Fibroblast of upper back skin (primary cell): ENCODE data around the gene ADK.

Experiments
- DNase-seq: peaks from one replicate; pipeline ENCODE4 v3.0.0-alpha.2; 2013

ADK gene

DNA sequence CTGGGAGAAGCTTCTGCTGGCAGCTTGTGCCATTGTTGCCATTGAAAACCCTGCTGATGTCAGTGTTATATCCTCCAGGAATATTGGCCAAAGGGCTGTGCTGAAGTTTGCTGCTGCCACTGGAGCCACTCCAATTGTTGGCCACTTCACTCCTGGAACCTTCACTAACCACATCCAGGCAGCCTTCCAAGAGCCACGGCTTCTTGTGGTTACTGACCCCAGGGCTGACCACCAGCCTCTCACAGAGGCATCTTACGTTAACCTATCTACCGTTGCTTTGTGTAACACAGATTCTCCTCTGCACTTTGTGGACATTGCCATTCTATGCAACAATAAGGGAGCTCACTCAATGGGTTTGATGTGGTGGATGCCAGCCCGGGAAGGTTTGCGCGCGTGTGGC lies 220.7 kb downstream of the ADK start:
- peak; percentile 43 for DNase-seq

DNA sequence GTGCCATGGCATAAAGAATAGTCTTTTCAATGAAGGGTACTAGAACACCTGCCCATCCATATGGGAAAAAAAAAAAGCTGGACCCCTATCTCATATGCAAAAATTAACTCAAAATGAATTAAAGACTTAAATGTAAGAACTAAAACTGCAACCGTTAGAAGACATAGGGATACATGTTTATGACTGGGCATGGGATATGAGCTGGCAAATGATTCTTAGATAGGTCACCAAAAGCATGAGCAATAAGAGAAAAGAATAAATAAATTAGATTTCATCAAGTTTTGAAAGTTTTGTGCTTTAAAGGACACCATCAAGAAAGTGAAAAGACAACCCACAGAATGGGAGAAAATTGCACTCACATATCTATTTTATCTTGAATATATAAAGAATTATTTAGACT lies 222.0 kb downstream of the ADK start:
- no peak for DNase-seq

DNA sequence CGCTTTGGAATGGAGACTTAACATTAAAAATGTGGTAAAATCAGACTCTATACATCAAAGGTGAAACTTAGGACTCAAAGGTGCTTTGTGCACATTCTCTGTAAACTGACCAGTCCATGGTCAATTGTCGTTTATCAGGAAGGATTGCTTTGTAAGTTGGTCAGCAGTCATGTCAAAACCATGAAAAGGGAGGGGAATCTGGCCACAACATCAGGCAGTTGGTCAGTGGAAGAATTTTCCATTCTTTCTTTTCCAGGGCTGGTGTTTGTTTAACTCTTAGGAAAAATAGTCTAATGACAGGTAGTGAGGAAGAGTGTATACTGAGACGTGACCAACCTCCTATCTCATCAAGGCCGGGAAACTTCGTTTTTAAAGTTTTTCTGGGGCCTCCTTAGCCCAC lies 226.5 kb downstream of the ADK start:
- no peak for DNase-seq

DNA sequence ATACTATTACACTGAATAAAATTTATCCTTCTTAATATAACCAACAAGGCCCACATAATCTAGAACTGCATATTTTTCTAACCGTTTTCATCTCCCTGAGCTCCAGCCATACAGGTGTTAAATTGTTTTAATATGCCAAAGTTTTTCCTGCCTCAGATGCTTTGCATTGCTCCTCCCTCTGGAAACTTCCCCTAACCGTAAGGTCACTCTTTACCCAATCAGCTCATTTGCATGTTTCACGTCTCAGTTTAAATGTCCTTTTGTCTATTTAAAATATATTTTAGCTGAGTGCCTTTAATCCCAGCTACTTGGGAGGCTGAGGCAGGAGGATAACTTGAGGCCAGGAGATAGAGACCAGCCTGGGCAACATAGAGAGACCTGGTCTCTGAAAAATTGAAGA lies 228.5 kb downstream of the ADK start:
- DNase-seq = no peak

DNA sequence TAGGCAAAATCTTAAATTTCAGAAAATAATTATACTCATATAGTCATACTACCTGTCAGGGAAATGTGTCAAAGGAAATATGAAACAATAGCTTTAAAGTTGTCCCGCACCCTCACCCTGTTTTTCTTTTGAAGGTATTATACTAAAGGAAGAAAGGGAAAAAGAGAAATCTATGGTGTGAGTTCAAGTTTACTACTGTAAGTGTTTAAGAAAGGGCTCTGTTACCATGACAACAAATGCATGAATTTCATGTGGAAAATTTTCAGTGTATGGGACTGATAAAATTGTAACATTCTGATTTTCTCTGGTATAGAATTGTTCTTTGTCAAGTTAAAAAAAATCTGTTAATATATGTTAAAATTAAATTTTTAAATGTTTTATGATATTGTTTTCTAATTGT lies 229.8 kb downstream of the ADK start:
- no peak for DNase-seq

DNA sequence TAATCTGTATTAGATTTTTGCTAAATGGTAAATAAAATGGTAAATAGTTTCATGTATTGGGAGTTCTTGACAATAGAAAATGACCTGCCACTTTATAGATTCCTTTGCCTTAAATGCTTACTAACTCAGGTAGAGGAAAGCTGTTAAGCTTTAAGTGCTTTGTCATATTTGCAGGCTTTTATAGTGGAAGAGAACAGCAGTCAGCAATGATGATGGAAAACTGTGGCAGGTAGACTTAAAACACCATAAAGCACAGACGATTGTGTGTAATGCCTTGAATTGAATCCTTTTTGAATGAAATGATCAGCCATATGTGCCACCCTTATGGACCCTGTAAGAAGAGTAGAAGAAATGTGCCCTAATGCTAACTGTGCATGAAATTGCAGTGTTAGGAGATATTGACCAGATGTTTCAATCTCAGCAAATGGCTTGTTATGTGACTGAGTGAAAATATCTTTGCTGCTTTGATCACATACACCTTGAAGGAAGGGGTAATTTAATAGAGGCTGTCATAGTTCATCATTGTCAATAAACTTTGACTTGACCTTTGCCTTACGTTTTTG lies 230.4 kb downstream of the ADK start:
- no peak for DNase-seq

DNA sequence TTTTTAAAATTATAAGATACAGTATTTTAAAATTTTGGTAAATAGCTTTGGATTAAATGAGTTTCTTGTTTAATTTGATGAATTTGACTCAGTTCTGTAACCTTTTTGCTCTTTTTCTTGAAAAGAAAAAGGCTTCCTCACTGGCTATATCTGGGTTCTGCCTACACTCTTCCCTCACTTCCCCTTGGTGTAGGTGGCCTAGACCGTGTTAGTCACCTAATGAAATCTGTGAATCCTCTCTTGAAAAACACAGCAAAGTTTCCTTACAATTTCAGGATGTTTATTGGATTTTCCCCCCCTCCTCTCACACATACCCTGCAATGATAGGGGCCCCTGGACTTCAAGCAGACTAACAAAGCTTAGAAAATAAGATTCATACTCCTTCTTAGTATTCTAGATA lies 231.6 kb downstream of the ADK start:
- DNase-seq = no peak

DNA sequence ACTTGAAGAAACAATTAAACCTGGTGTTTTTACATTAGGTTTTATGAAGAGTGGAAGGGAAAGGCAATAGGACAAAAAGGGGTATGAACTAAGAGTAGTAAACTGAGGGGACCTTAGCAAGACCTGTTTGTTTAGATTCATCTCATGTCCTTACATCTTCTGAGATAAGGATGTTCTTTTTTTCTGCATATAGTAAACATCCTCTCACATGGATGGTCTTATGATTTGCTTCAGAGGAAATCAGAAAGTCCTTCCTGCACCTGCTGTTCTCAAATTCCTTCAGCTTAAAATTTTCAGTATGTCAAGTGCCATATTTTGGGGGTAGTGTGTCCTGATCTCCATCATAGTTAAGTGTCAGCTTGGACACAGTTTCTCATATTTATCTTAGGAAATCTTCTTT lies 232.6 kb downstream of the ADK start:
- DNase-seq = no peak

DNA sequence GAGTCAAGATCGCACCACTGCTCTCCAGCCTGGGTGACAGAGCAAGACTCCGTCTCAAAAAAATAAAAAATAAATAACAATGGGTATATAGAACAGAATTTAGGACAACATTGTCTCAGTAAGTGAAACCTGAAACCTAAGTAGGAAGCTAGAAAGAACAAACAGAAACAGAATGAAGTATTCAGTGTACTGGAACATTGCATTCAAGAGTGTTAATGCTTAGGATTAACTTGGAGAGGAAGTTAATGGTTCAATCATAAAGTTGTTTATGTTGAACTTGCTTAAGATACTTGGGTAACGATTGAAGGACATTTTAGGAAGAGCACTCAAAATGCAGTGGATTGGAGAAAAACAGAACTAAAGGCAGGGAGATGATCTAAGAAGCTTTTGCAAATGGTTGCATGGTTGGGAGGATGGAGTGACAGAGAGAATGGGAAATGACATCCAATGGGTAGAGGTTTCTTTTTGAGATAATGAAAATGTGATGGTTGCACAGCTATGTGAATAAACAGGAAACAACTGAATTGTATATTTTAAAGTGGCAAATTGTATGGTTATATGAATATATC lies 233.7 kb downstream of the ADK start:
- DNase-seq = no peak

DNA sequence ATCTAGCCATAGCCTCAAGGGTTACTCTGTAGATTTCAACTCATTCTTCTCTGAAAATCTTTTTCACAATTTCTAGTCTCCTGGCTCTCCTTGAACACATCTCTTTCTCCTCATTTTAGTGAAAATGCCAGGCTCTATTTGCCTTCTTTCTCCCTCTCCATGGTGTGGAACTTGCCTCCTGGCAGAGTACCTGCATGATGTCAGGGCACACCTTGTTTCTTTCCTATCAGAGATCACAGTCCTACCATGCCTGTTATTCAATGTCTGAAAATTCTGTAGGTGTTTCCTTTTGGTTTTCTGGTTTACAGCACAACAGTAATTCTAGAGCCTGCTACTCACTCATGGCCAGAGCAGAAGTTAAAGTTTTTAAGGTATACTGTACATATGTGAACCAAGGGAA lies 237.8 kb downstream of the ADK start:
- DNase-seq = no peak

DNA sequence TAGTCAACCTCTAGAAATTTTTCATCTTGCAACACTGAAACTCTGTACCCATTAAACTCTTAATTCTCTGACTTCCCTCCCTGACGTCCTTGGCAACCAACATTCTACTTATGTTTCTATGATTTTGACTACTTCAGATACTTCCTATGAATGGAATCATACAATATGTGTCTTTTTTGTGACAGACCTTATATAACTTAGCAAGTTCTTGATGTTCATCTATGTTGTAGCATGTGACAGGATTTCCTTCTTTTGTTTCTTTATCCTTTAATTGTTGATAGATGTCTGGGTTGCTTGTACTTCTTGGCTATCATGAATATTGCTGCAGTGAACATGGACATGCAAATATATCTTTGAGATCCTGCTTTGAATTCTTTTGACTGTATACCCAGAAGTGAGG lies 240.8 kb downstream of the ADK start:
- no peak for DNase-seq

DNA sequence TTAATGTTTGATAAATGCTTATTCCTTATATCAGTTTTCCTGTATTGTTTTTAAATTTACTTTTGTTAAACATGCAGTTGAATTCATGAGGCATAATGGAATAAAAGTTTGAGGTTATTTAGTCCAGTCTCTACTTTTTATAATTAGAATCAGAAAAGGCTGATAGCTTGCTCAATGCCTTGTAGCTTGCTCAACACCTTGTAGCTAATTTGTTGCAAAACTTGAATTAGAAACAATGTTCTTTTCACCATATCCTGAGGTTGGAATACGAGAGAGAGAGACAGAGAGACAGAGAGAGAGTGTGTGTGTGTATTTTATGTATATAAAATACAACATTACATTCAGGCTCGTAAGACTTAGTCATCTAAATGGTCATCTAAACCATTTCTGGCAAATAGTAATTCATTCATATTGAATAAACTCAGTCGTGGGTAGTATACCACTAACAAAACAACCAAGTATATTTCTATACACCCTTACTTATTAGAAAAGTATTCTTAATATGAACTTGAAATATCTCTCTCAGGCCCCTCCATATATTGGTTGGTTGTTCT lies 243.5 kb downstream of the ADK start:
- no peak for DNase-seq

DNA sequence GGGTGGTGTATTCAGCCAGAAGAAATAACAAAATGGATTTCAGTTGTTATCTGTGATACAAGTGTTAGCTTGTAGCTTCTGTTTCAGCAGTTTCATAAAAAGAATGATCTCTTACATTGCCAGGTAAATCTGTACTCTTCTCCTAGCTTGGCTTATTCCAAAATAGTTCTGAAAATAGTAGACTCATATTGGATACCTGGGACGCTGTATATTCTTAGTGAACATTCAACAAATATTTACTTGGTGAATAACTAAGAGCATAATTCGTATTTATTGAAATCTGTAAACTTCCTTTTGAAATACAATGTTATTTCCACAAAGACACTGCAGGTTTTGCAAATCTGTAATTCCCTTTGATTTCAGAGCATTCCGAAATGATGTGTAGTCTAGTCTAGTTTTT lies 249.2 kb downstream of the ADK start:
- no peak for DNase-seq

DNA sequence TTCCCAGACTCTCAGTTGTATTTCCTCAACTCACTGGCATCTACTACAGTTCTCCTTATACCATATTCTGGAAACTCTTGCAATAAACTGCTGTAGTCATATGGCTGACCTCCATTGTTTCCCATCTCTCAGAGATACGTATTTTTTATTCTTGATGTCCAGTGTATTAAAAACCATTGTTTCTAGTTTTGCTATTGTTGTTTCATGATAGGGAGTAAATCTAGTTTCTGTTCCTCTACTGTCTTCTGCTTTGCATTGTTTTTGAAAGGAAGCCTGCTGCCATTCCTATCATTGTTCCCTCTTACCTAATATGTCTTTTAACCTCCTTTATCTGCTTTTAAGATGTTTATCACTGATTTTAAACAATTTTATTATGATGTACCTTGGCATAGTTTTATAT lies 255.0 kb downstream of the ADK start:
- DNase-seq = no peak

DNA sequence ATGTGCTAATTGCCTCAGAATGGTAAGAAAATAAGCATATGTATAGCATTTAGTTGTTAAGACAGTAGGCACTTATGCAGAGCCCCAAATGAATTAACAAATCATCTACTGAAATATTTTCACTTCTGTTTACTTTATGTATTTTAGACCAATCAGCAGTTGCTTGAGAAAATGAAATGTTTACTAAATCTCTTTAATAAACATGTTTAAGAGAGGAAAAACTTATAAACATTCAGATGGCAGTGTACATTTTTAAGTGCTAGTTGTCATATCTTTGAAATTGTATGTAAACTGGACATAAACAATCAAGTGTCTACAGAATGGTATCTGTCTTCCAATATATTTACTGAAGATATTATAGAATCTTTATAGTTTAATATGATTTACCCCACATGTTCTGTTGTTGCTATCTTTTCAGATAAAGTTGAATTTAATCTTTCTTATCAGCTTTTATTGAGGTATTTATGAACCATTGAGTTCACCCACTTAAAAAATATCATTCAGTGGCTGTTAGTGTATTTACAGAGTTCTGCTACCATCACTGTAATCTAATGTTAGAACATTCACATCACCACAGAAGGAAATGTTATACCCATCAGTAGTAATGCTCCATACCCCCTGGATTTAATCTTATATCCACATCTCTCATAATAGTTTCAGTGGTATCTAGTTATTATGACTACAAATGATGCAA lies 264.3 kb downstream of the ADK start:
- DNase-seq = no peak

DNA sequence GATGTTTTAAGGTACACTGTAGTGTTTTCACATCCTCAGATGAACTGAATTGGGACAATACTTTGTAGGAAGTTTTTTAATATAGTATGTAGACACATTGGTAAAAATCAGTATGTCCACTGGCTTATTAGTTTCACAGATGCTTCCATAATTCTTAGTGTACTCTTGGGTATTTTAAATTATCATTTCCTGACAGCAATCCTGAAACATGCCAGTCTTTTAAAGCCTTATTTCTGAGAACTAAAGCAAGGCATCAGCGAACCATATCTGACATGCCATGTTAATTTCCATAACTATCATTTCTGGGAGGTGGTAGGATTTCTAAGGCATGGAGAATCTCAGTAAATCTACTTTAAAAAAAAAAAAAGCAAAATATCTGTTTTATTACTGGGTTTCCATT lies 266.4 kb downstream of the ADK start:
- DNase-seq = no peak

DNA sequence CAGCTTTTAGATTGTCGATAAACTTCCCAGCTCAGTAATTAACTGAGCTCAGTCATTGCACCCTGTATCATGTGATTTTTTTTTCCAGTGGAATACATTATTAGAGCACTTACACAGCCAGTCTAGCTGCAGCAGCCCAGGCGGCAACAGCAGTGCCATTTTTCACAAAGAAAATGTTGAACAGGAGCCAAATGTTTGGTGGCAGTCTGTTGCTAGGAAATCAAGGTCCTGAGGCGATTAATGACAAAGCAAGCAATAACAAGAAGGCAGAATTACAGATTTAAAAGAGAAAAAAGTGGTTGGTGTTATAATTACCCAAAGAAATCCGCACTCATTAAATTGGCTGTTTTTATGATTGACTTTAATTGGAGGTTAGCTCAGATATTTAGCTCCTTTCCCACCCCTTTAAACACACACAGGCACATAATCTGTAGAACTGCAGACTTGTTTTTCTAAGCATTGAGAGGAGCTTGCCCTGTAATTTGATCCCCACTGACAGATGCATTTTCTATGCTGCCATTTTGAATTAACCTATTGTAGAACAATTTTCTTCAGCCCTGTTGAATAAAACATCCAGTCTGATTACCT lies 267.4 kb downstream of the ADK start:
- no peak for DNase-seq

DNA sequence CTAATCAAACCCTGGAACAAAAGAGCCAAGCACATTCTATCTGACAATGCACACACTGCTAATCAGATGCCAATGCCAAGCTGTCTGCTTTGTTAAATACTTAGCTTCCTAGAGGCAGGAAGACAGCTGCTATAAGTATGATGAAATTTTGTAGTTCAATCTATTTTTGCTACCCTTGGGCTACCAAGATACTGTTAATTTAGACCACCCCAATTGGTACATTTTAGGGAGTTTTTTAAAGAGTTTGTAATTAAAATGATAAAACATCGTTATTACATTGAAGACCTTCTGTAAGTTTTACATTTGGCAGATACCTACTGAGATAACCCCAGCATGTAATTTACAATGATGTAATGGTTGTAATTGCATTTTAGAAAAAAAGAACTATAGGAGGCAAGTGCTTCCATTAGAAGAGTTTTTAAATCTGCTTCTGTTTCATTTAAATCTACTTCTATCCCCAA lies 268.5 kb downstream of the ADK start:
- no peak for DNase-seq

DNA sequence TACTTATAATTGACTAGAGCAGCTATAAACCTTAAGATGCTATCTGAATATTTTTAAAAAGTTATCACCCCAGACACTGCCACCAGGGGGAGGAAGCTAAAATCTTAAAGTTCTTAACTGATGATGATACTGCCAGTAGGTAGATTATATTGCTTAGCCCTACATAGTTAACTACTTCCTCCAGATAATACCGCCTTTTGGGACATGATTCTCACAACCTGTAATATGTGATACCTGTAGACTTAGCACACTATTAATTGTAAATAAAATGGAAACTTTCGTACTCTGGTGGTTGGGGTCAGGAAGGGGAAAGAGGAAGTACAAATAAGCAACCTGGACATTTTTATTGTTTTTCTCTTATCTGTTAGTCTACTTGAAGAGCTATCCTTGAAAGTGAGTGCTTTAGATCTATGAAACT lies 268.9 kb downstream of the ADK start:
- DNase-seq = peak; percentile 22

DNA sequence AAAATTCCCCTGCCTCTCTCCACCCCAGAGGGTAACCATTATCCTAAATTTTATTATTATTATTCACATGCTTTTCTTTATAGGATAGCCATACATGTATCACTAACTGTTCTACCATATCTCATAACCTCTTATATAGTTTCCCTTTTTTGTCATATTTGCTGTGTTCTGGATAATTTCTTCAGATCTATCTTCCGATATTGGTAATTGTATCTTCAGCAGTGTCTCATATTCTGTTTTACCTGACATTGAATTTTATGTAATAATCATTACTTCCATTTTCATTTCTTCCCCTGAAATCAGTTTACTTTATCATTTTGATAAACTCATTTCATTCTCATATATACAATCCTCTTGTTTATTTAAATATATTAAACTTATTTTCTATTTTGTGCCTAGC lies 273.5 kb downstream of the ADK start:
- no peak for DNase-seq

DNA sequence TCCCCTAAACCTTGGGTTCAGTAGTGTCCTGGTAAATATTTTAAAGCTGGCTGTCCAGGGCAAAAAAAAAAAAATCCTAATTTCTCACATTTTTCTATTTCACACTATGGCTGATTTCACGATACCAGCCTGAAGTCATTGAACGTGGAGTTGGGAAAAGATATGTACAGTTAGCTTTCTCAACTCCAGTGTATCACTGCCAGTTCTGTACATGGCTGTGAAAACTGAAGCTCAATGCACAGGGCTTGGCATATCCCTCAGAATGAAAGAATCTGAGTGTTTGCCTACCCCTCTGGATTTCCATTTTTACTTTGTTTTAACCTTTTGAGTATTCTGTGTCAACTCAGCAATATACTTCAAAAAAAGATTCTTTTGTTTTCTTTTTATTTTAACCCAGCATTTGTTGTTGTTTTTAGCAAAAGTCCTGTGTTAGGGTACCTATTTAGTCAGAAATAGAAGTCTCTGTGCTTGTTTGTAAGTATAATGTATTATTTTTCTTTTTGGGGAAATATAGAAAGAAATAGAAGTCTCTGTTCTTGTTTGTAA lies 274.5 kb downstream of the ADK start:
- no peak for DNase-seq

DNA sequence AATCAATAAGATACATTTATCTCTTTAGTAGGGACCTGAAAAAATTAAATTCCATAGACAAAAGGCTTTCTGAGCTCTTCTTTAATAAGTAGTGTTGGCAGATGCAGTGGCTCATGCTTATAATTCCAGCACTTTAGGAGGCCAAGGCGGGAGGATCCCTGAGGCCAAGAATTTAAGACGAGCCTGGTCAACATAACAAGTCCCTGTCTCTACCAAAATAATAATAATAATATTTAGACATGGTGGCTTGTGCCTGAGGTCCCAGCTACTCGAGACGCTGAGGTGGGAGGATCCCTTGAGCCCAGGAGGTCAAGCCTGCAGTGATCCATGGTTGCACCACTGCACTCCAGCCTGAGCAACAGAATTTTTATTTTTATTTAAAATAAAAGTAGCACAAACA lies 280.8 kb downstream of the ADK start:
- no peak for DNase-seq

DNA sequence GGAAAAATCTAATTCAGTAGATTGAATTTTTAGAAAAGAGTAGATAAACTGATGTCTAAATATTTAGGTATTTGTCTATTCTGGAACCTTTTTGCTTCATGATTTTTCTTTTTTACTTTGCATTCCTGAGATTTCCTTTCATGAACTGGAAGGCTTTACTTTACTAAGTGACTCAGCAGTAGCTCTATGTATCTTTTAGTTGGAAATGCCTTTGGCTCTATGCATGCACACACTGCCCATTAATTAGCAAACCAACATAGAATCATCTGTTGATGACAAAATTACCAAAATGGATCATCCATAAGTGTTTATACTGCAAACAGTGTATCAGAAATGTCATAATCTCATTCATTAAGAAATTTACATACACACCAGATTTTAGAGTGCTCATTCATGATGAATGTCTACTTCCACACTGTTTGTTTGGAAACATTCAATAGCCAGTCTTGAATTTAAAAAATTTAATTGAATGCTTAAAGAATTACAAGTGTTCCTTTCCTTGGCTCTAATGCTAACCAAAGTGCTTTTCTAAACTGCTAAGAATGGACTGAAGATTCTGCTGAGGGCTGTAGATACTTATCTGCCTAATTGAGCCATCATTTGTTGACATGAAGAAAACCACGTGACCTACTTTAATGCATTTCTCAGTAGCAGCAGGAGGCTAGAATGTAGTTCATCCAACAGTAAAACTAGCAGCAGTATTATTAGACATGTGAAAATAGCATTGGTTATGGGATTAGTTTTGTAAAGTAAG lies 282.0 kb downstream of the ADK start:
- peak; percentile 72 for DNase-seq
